HepG2 (cell line): ENCODE data around the gene MORF4L1. TPM values are rescaled to one million over a fixed set of nuclear protein-coding genes. Genes with fewer than 3 reads are reported as not detected.
A peak's percentile ranks its signal among the peaks of the same experiment; 100 is the strongest.

Experiments used
- ARID5B ChIP-seq: IDR thresholded peaks from 2 replicates; pipeline ENCODE4 v1.4.0; 2020; ENCODE audit warnings: mild to moderate bottlenecking, missing genetic modification reagents
- CAMTA2 ChIP-seq: sonication (generic); formaldehyde crosslinking; IDR thresholded peaks from 2 replicates; pipeline ENCODE4 v1.4.0; 2020; ENCODE audit warnings: mild to moderate bottlenecking, missing genetic modification reagents, borderline replicate concordance
- CEBPG ChIP-seq: IDR thresholded peaks from 2 replicates; pipeline ENCODE4 v1.6.1; 2016
- CREM ChIP-seq, 2 experiments: sonication (generic) in 1 of 2; formaldehyde crosslinking in 1 of 2; IDR thresholded peaks; 2 replicates each; pipeline versions ENCODE4 v1.4.0 to v1.6.1; 2016 to 2020; ENCODE audit warnings: antibody characterized with exemption in 1 of 2, mild to moderate bottlenecking in 1 of 2, missing genetic modification reagents in 1 of 2
- ISL2 ChIP-seq: sonication (generic); formaldehyde crosslinking; IDR thresholded peaks from 2 replicates; pipeline ENCODE4 v1.5.0; 2020; ENCODE audit warnings: missing genetic modification reagents
- RAD21 ChIP-seq: fragments of 450-650 bp; formaldehyde crosslinking; IDR thresholded peaks from 2 replicates; pipeline ENCODE4 v1.5.0; 2020; ENCODE audit warnings: mild to moderate bottlenecking
- REPIN1 ChIP-seq: sonication (generic); formaldehyde crosslinking; IDR thresholded peaks from 2 replicates; pipeline ENCODE4 v1.8.0; 2022; ENCODE audit warnings: missing genetic modification reagents, low read depth, mild to moderate bottlenecking, borderline replicate concordance
- SMAD3 ChIP-seq: sonication (generic); formaldehyde crosslinking; IDR thresholded peaks from 2 replicates; pipeline ENCODE4 v1.4.0; 2020; ENCODE audit warnings: missing genetic modification reagents
- SNAPC5 ChIP-seq: sonication (generic); formaldehyde crosslinking; IDR thresholded peaks from 2 replicates; pipeline ENCODE4 v1.8.1; 2023; ENCODE audit warnings: mild to moderate bottlenecking, missing genetic modification reagents, borderline replicate concordance
- TP53 ChIP-seq: sonication (generic); formaldehyde crosslinking; conservative IDR thresholded peaks from 2 replicates; pipeline ENCODE4 v1.4.0; 2020; ENCODE audit warnings: missing genetic modification reagents
- ZBTB34 ChIP-seq: sonication (generic); formaldehyde crosslinking; IDR thresholded peaks from 2 replicates; pipeline ENCODE4 v1.8.0; 2022; ENCODE audit warnings: mild to moderate bottlenecking, missing genetic modification reagents
- ZNF430 ChIP-seq: sonication (generic); formaldehyde crosslinking; IDR thresholded peaks from 2 replicates; pipeline ENCODE4 v1.9.0; 2021; ENCODE audit warnings: mild to moderate bottlenecking, missing genetic modification reagents
- ZNF460 ChIP-seq: sonication (generic); formaldehyde crosslinking; IDR thresholded peaks from 2 replicates; pipeline ENCODE4 v1.5.1; 2020; ENCODE audit warnings: missing genetic modification reagents, mild to moderate bottlenecking, borderline replicate concordance
- ZNF549 ChIP-seq: sonication (generic); formaldehyde crosslinking; IDR thresholded peaks from 2 replicates; pipeline ENCODE4 v1.5.0; 2020; ENCODE audit warnings: missing genetic modification reagents
- ZXDC ChIP-seq: sonication (generic); formaldehyde crosslinking; IDR thresholded peaks from 2 replicates; pipeline ENCODE4 v1.5.0; 2020; ENCODE audit warnings: mild to moderate bottlenecking, missing genetic modification reagents
- polyA plus RNA-seq, 8 experiments: library from polyadenylated mRNA; depleted of rRNA in 3 of 8; stranded (reverse) in 7 of 8; unstranded in 1 of 8; fragments of >200 nt; fragmentation: Illumina TruSeq in 4 of 8; extraction: Trizol in 4 of 8; gene quantifications; 2 replicates each; pipeline versions ENCODE4 v1.2.1 to v1.2.3, GENCODE V29; 2011 to 2016; ENCODE audit warnings: low read depth in 4 of 8, missing spikeins in 1 of 8, mixed read lengths in 1 of 8; ENCODE audit not compliant: insufficient read depth in 1 of 8
- total RNA-seq, 5 experiments: library from RNA; depleted of rRNA; stranded (reverse); fragments of >200 nt; fragmentation: Illumina TruSeq; extraction: Trizol; gene quantifications; 2 replicates each; pipeline ENCODE4 v1.2.3, GENCODE V29; 2016; ENCODE audit warnings: low read depth in 1 of 5
- TF ChIP-seq, protein P1 (sequence below): sonication (generic); formaldehyde crosslinking; IDR thresholded peaks from 2 replicates; pipeline ENCODE4 v1.5.0; 2020; ENCODE audit warnings: missing genetic modification reagents

MORF4L1 gene
- total and polyA plus RNA-seq, 2 of the 13 experiments (the other 11 are each of a cell fraction or from before 2014, with no cell fraction given) = 218 to 219 TPM

GRCh38 chr15:78909791-78910228 lies 37.1 kb downstream of the MORF4L1 start (continued):
- TF ChIP-seq ZXDC = no peak
- TF ChIP-seq ZNF430 (CRISPR knock-in tag) = no peak
- TF ChIP-seq CAMTA2 (CRISPR knock-in tag) = no peak
- TF ChIP-seq ARID5B = no peak; the same call in 1 of the 2 replicates
- no peak for TF ChIP-seq SMAD3 (CRISPR knock-in tag)
- TF ChIP-seq ZNF460 (CRISPR knock-in tag) = no peak
- no peak for TF ChIP-seq ISL2 (CRISPR knock-in tag)
- TF ChIP-seq ZNF549 (CRISPR knock-in tag) = no peak
- TF ChIP-seq, protein P1, sequence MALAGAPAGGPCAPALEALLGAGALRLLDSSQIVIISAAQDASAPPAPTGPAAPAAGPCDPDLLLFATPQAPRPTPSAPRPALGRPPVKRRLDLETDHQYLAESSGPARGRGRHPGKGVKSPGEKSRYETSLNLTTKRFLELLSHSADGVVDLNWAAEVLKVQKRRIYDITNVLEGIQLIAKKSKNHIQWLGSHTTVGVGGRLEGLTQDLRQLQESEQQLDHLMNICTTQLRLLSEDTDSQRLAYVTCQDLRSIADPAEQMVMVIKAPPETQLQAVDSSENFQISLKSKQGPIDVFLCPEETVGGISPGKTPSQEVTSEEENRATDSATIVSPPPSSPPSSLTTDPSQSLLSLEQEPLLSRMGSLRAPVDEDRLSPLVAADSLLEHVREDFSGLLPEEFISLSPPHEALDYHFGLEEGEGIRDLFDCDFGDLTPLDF = no peak
- TF ChIP-seq SNAPC5 (CRISPR knock-in tag) = no peak
- peak; percentile 81 for TF ChIP-seq RAD21 (CRISPR knock-in tag)
- no peak for TF ChIP-seq CREM (IDR thresholded peaks at IDR 0.05)
- no peak for TF ChIP-seq CREM (CRISPR knock-in tag; IDR thresholded peaks at IDR 0.05)
- TF ChIP-seq CEBPG = 0 out of 2 replicates have a peak, but pooled peaks have one; percentile 14
- TF ChIP-seq REPIN1 (CRISPR knock-in tag) = no peak
- no peak for TF ChIP-seq TP53 (CRISPR knock-in tag)
- no peak for TF ChIP-seq ZBTB34 (CRISPR knock-in tag)
